SU-DHL-6 (cell line): ENCODE measurements around the gene ERH.

Experiments
- H2AFZ ChIP-seq: fragments of 200-600 bp; sonication (generic); 2 replicates; pipeline ENCODE4 v1.6.1; 2014; ENCODE audit warnings: low read depth, mild to moderate bottlenecking, moderate library complexity, mixed read lengths, antibody characterized with exemption, low read length; ENCODE audit not compliant: severe bottlenecking
- H3F3A ChIP-seq: fragments of 200-600 bp; shearing (Covaris generic); 2 replicates; pipeline ENCODE4 v1.6.0; 2016; ENCODE audit warnings: antibody characterized with exemption, mild to moderate bottlenecking; ENCODE audit not compliant: insufficient read depth
- H3K27ac ChIP-seq: fragments of 200-600 bp; sonication (generic); 2 replicates; pipeline ENCODE4 v1.5.1; 2016; ENCODE audit warnings: low read depth, mild to moderate bottlenecking, low read length, moderate library complexity, mixed read lengths
- H3K27me3 ChIP-seq: fragments of 200-600 bp; sonication (generic), shearing (Covaris generic); 2 replicates; pipeline ENCODE4 v1.6.0; 2014; ENCODE audit warnings: mild to moderate bottlenecking, low read length
- H3K36me3 ChIP-seq: fragments of 200-600 bp; sonication (generic); 2 replicates; pipeline ENCODE4 v1.6.1; 2014; ENCODE audit warnings: mild to moderate bottlenecking, low read length, mixed read lengths
- H3K4me2 ChIP-seq: fragments of 300-600, 200-600 bp; shearing (Covaris generic), sonication (generic); 2 replicates; pipeline ENCODE4 v1.6.0; 2014; ENCODE audit warnings: low read length, low read depth, mild to moderate bottlenecking; ENCODE audit not compliant: poor library complexity, severe bottlenecking
- H3K4me3 ChIP-seq: fragments of 200-600 bp; sonication (generic); 2 replicates; pipeline ENCODE4 v1.5.1; 2014; ENCODE audit warnings: antibody characterized with exemption, low read length, mild to moderate bottlenecking, mixed read lengths; ENCODE audit not compliant: insufficient read depth, poor library complexity, severe bottlenecking
- H3K79me2 ChIP-seq: fragments of 200-600 bp; sonication (generic); 2 replicates; pipeline ENCODE4 v1.6.1; 2014; ENCODE audit warnings: mild to moderate bottlenecking, low read length, moderate library complexity; ENCODE audit not compliant: insufficient read depth
- H3K9ac ChIP-seq: fragments of 200-600 bp; sonication (generic); 2 replicates; pipeline ENCODE4 v1.7.0; 2014; ENCODE audit warnings: mild to moderate bottlenecking, low read length
- H3K9me2 ChIP-seq: fragments of 200-600 bp; sonication (generic); replicated peaks from 2 replicates; pipeline ENCODE4 v1.6.1; 2014; ENCODE audit warnings: low read length; ENCODE audit not compliant: insufficient read depth
- H3K9me3 ChIP-seq: fragments of 200-600 bp; sonication (generic); 2 replicates; pipeline ENCODE4 v1.6.1; 2014; ENCODE audit warnings: low read length, mixed read lengths; ENCODE audit not compliant: insufficient read depth
- H4K20me1 ChIP-seq: fragments of 200-600 bp; sonication (generic); 2 replicates; pipeline ENCODE4 v1.6.1; 2014; ENCODE audit warnings: low read depth, mild to moderate bottlenecking, antibody characterized with exemption, low read length, moderate library complexity, mixed read lengths
- CTCF ChIP-seq: fragments of 200-600 bp; sonication (generic); IDR thresholded peaks from one replicate; pipeline ENCODE4 v1.5.1; 2017; ENCODE audit warnings: antibody characterized with exemption, mild to moderate bottlenecking, low read length, moderate library complexity; ENCODE audit not compliant: insufficient read depth, poor library complexity, severe bottlenecking
- EZH2phosphoT487 ChIP-seq: fragments of 200-600 bp; sonication (generic), shearing (Covaris generic); conservative IDR thresholded peaks from 2 replicates; pipeline ENCODE4 v1.6.1; 2018; ENCODE audit warnings: mild to moderate bottlenecking, antibody characterized with exemption, low read length, moderate library complexity, mixed read lengths

ERH gene

GRCh38 chr14:69331206-69331605 is 66.9 kb downstream of the ERH start:
- H3K27me3 ChIP-seq, result no peaks in the 10 kb centered on the region
- no peak overlapping the region for H2AFZ ChIP-seq
- TF ChIP-seq EZH2phosphoT487, result no peak
- TF ChIP-seq CTCF, result no peak
- no peak overlapping the region for H3K4me3 ChIP-seq
- no peaks in the 10 kb centered on the region for H3F3A ChIP-seq
- no peak overlapping the region for H3K9ac ChIP-seq
- no peaks in the 10 kb centered on the region for H3K9me3 ChIP-seq
- H3K27ac ChIP-seq, result no peak overlapping the region
- no peaks in the 10 kb centered on the region for H3K36me3 ChIP-seq
- no peaks in the 10 kb centered on the region for H4K20me1 ChIP-seq
- no peak overlapping the region for H3K4me2 ChIP-seq
- no peaks in the 10 kb centered on the region for H3K79me2 ChIP-seq
- no peaks in the 10 kb centered on the region for H3K9me2 ChIP-seq
